Sigmoid colon (tissue), 7 donors: ENCODE measurements around the gene RAP1GDS1. TPM values are rescaled to one million over a fixed set of nuclear protein-coding genes. Genes with fewer than 3 reads are reported as not detected.
"Not testable (repeated sequence)": the region's sequence is repeated elsewhere in the genome, so short reads cannot be mapped to it uniquely, and the experiment has no call there.

ENCODE experiments used
- DNase-seq: peaks from one replicate; pipeline ENCODE4 v3.0.0-alpha.2; 2019
- H3K27ac ChIP-seq, 4 donors: fragments of 200-600 bp; sonication (generic); one replicate each; pipeline ENCODE4 v1.5.1; 2016 to 2019; ENCODE audit warnings: mild to moderate bottlenecking in 1 of 4
- H3K27me3 ChIP-seq, 3 donors: fragments of 200-600 bp; sonication (generic); one replicate each; pipeline ENCODE4 v1.5.1; 2019; ENCODE audit warnings: mild to moderate bottlenecking in 1 of 3
- H3K36me3 ChIP-seq, 4 donors: fragments of 200-600 bp; sonication (generic); one replicate each; pipeline ENCODE4 v1.5.1; 2016 to 2019
- H3K4me1 ChIP-seq, 4 donors: fragments of 200-600 bp; sonication (generic); one replicate each; pipeline ENCODE4 v1.5.1; 2017 to 2019
- H3K4me3 ChIP-seq, 4 donors: fragments of 200-600 bp; sonication (generic); one replicate each; pipeline ENCODE4 v1.5.1; 2017 to 2019; ENCODE audit warnings: mild to moderate bottlenecking in 2 of 4, moderate library complexity in 1 of 4
- H3K9me3 ChIP-seq, 4 donors: fragments of 200-600 bp in 3 of 4; sonication (generic) in 3 of 4; one replicate each; pipeline versions ENCODE4 v1.5.1 to v1.6.1; 2013 to 2019
- CTCF ChIP-seq, 4 experiments: fragments of 450-650 bp in 3 of 4; fragments of 200-600 bp in 1 of 4; IDR thresholded peaks; one replicate each; pipeline ENCODE4 v1.5.1; 2016 to 2019; ENCODE audit warnings: antibody characterized with exemption in 4 of 4, mild to moderate bottlenecking in 3 of 4, moderate library complexity in 2 of 4
- EP300 ChIP-seq, 4 donors: sonication (generic); formaldehyde crosslinking; IDR thresholded peaks; one replicate each; pipeline ENCODE4 v1.6.1; 2017; ENCODE audit warnings: antibody characterized with exemption in 4 of 4
- POLR2A ChIP-seq, 2 donors: fragments of 450-650 bp; IDR thresholded peaks; one replicate each; pipeline ENCODE4 v1.6.1; 2016; ENCODE audit warnings: antibody characterized with exemption in 2 of 2, mild to moderate bottlenecking in 2 of 2, moderate library complexity in 2 of 2
- POLR2AphosphoS5 ChIP-seq, 4 donors: sonication (generic); formaldehyde crosslinking; IDR thresholded peaks; one replicate each; pipeline ENCODE4 v1.6.1; 2017; ENCODE audit warnings: antibody characterized with exemption in 4 of 4
- WGBS, 2 donors: extraction: QIAGEN DNeasy Blood & Tissue Kit; methylation state at CpG; one replicate each; pipeline ENCODE4 v1.1.7; 2013; 5-methylcytosine and 5-hydroxymethylcytosine counted together
- intact Hi-C: fragments of 100-400 bp; cut with DNase I; formaldehyde crosslinking; loops from one replicate; pipeline ENCODE4 v1.15.1; 2023
- polyA plus RNA-seq, 3 donors: library from polyadenylated mRNA; stranded (reverse); fragments of 200-250 nt; gene quantifications; one replicate each; pipeline ENCODE4 v1.2.3, GENCODE V29; 2013
- total RNA-seq, 4 donors: library from RNA; depleted of rRNA; stranded (reverse); fragments of >200 nt; gene quantifications; one replicate each; pipeline ENCODE4 v1.1.0, GENCODE V29; 2016
- donor health status: healthy with polysubstance abuse.
- donor health status: Bipolar disorder and iron deficiency.
- donor health status: healthy.

The RAP1GDS1 gene
- total and polyA plus RNA-seq, 7 donors, result 10.2 to 34.9 (median 31.8) TPM

- no peak overlapping the region for H3K4me3 ChIP-seq
- no peaks in the 10 kb centered on the region for H3K9me3 ChIP-seq
- H3K27me3 ChIP-seq, result no peaks in the 10 kb centered on the region
- 61 to 93% methylated on average over 2 of the region's 2 CpGs for WGBS, 2 donors
- no peaks in the 10 kb centered on the region for H3K4me1 ChIP-seq
- H3K36me3 ChIP-seq, result no peaks in the 10 kb centered on the region
- DNase-seq, result no peak
- H3K27ac ChIP-seq, result no peak overlapping the region
- intact Hi-C loops, result no loop called here
- TF ChIP-seq EP300 (IDR thresholded peaks at IDR 0.05) (no peak), POLR2A (IDR thresholded peaks at IDR 0.05) (no peak), POLR2AphosphoS5 (IDR thresholded peaks at IDR 0.05) (no peak), CTCF (IDR thresholded peaks at IDR 0.05) (no peak)
Observed at GRCh38 chr4:98318521-98318920, 57.3 kb downstream of the RAP1GDS1 start.

- intact Hi-C loops, result no loop called here
- whole genome bisulfite sequencing, 2 donors, result 97 to 98% methylated on average over 1 of the region's 1 CpG
- no peak for TF ChIP-seq POLR2AphosphoS5 (IDR thresholded peaks at IDR 0.05)
- no peak for TF ChIP-seq EP300 (IDR thresholded peaks at IDR 0.05)
- no peak for TF ChIP-seq POLR2A (IDR thresholded peaks at IDR 0.05)
- TF ChIP-seq CTCF (IDR thresholded peaks at IDR 0.05), result no peak
Observed at GRCh38 chr4:98319021-98319420, 57.8 kb downstream of the RAP1GDS1 start.

GRCh38 chr4:98326168-98326567, 65.0 kb downstream of the RAP1GDS1 start:
- intact Hi-C loops, result no loop called here
- no peaks in the 10 kb centered on the region for H3K36me3 ChIP-seq
- no peak for DNase-seq
- H3K27me3 ChIP-seq, result no peaks in the 10 kb centered on the region
- no peaks in the 10 kb centered on the region for H3K9me3 ChIP-seq
- no peak overlapping the region for H3K27ac ChIP-seq
- no peaks in the 10 kb centered on the region for H3K4me1 ChIP-seq
- TF ChIP-seq EP300 (IDR thresholded peaks at IDR 0.05), result no peak
- no peak overlapping the region for H3K4me3 ChIP-seq
- 92 to 93% methylated on average over 2 of the region's 2 CpGs for WGBS, 2 donors

More at GRCh38 chr4:98319021-98319420, 57.8 kb downstream of the RAP1GDS1 start:
- H3K27ac ChIP-seq, result no peak overlapping the region
- no peak overlapping the region for H3K4me3 ChIP-seq
- H3K9me3 ChIP-seq, result no peaks in the 10 kb centered on the region
- no peaks in the 10 kb centered on the region for H3K27me3 ChIP-seq
- no peaks in the 10 kb centered on the region for H3K36me3 ChIP-seq
- H3K4me1 ChIP-seq, result no peaks in the 10 kb centered on the region
- DNase-seq, result no peak

GRCh38 chr4:98327694-98328093, 66.5 kb downstream of the RAP1GDS1 start:
- Histone ChIP-seq H3K4me1 (no peaks in the 10 kb centered on the region), H3K4me3 (no peak overlapping the region), H3K9me3 (peaks cover 0 to 6% (median 0%) of the 10 kb centered on the region in 4 donors), H3K27ac (no peak overlapping the region), H3K36me3 (no peaks in the 10 kb centered on the region), H3K27me3 (no peaks in the 10 kb centered on the region)
- no peak for DNase-seq
- no peak for TF ChIP-seq POLR2A (IDR thresholded peaks at IDR 0.05)
- WGBS, 2 donors, result 97 to 100% methylated on average over 1 of the region's 1 CpG
- intact Hi-C loops, result no loop called here

- DNase-seq, H3K27me3 ChIP-seq, intact Hi-C loops, H3K4me1 ChIP-seq, H3K36me3 ChIP-seq, H3K27ac ChIP-seq, H3K4me3 ChIP-seq, H3K9me3 ChIP-seq: not testable (repeated sequence)
- WGBS, 2 donors, result 97 to 98% methylated on average over 31 of the region's 31 CpGs
Observed at GRCh38 chr4:98329879-98330640, 68.9 kb downstream of the RAP1GDS1 start.

GRCh38 chr4:98332017-98332416, 70.8 kb downstream of the RAP1GDS1 start:
- DNase-seq, result no peak
- H3K4me3 ChIP-seq, result no peak overlapping the region
- no peaks in the 10 kb centered on the region for H3K27me3 ChIP-seq
- no peak for TF ChIP-seq POLR2AphosphoS5 (IDR thresholded peaks at IDR 0.05)
- H3K36me3 ChIP-seq, result no peaks in the 10 kb centered on the region
- no peak overlapping the region for H3K27ac ChIP-seq
- H3K9me3 ChIP-seq, result peaks cover 0 to 6% (median 4%) of the 10 kb centered on the region in 4 donors
- intact Hi-C loops, result no loop called here
- H3K4me1 ChIP-seq, result no peaks in the 10 kb centered on the region
- 24 to 74% methylated on average over 1 of the region's 1 CpG for WGBS, 2 donors

GRCh38 chr4:98334461-98334860, 73.3 kb downstream of the RAP1GDS1 start:
- H3K9me3 ChIP-seq, result peaks cover 0 to 6% (median 4%) of the 10 kb centered on the region in 4 donors
- DNase-seq, result no peak
- no peak overlapping the region for H3K4me3 ChIP-seq
- TF ChIP-seq POLR2AphosphoS5 (IDR thresholded peaks at IDR 0.05), result no peak
- TF ChIP-seq EP300 (IDR thresholded peaks at IDR 0.05), result no peak
- TF ChIP-seq POLR2A (IDR thresholded peaks at IDR 0.05), result no peak
- no peak for TF ChIP-seq CTCF (IDR thresholded peaks at IDR 0.05)
- no peaks in the 10 kb centered on the region for H3K27me3 ChIP-seq
- intact Hi-C loops, result no loop called here
- H3K27ac ChIP-seq, result no peak overlapping the region
- no peaks in the 10 kb centered on the region for H3K4me1 ChIP-seq
- WGBS, 2 donors, result 82 to 96% methylated on average over 5 of the region's 5 CpGs
- H3K36me3 ChIP-seq, result no peaks in the 10 kb centered on the region
